ENCODE results near the gene PTBP1.
A peak's percentile ranks its signal among the peaks of the same experiment; 100 is the strongest.

The PTBP1 gene

DNA sequence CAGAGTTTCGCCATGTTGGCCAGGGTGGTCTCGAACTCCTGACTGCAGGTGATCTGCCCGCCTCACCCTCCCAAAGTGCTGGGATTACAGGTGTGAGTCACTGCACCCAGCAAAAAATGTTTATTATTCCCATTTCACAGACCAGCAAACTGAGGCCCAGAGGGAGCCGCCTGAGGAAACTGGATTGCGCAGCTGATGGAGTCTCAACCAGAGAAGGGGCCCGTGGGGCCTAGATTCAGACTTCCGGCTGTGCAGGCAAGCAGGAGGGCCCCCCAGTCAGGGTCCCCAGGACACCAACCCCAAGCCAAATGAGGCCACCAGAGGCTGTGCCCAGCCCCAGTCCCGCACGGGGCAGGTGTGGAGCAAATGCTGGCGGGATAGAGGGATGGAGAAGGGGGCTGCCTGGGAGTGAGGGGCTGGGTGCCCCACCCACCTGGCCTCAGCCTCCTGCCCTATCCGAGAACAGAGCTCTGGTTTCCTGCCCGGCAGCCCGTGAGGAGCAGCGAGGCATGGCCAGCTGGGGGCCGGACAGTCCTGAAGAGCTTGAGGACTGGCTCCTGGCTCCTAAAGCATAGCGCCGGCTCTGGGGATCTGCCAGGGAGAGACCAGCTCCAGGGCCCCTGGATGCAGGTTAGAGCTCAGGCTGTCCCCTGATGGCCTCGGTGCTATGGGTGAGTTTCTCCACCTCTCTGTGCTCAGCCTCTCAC is 24.4 kb upstream of the PTBP1 start:
- no peak for DNase-seq

GRCh38 chr19:776549-776948 is 20.7 kb upstream of the PTBP1 start:
- no peak for DNase-seq

- no peak for DNase-seq
Measured at GRCh38 chr19:778910-779653, 18.2 kb upstream of the PTBP1 start.

GRCh38 chr19:780935-781334 is 16.3 kb upstream of the PTBP1 start:
- no peak for DNase-seq

GRCh38 chr19:781800-782184 is 15.5 kb upstream of the PTBP1 start:
- DNase-seq: no peak

DNA sequence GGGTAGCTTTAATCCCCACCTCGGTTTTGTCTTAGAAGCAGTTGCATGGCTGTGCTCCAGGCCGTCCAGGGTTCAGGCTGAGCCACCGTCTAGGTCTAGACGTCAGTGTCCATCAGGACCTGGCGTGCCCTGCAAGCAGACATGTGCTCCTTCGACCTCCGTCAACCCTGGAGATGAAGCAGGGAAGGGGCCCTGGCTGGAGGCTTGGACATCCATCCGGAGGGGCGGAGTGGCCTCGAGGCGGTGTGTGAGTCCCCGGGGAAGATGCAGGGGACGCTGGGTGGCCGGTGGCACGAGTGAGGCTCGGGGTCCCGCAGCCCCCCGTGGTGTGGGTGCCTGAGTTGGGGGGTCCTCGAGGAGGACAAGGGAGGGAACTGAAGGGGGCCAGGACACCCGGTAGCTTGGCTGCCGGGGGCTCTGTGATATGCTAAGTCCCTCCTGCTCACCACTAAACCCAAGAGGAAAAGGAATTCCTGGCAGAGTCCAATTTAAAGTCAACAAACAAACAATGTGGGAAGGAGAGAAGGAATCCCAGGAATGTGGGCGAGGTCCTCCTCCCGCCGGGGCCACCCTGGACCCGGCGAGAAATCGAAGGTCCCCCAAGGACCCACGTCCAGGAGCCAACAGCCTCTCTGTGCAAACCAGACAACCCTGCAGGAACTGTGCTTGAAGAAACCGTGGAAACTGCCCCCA is 14.9 kb upstream of the PTBP1 start:
- no peak for DNase-seq

DNA sequence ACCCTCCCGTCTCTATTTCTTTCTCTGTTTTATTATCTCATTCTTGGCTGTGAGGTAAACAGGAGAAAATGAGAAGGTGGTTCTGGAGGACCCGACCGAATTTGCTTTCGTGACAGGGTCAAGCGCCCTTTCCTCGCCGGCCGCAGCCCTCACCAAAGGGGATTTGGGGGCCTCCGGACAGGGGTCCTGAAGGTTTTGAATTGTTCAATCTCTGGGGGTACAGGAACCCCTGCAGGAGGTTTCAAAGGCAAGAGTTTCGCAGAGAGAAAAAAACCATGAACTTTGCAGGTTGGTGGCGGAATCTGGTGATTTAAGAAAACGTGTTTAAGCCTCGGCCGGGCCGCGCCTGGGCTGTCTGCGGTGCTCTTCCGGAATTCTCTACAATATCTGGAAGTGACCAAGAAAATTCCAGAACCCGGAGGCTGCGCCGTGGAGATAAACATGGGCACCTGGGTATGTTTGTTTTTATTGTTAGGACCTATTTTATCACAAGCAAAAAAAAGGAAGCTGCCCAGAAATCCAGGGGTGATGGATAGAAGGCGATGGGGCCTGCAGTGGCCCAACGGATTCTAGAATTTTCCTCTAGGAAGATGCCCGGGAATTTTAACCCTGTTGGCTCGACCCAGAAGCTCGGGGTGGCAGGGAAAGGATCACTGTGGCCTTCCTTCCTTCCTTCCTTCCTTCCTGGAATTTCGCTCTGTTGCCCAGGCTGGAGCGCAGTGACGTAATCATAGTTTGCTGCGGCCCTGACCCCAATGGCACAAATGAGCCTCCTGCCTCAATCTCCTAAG is 14.2 kb upstream of the PTBP1 start:
- no peak for DNase-seq

GRCh38 chr19:784541-784940 is 12.7 kb upstream of the PTBP1 start:
- DNase-seq: no peak

DNA sequence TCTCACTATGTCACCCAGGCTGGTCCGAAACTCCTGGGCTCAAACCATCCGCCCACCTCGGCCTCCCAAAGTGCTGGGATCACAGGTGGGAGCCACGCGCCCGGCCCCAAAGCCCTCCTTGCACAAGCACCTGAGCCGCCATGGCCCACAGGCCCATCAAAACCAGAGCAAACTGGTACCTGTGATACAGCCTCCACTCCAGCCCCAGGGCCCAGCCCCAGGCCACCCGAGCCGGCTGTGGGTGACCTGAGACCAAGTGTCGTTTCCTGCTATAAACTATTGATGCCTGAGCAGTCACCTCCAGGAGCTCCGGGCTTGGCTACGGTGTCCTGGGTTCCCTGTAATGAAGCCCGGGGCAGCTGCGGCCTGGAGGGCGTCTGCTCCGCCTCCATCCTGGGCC is 9.7 kb upstream of the PTBP1 start:
- DNase-seq: no peak

DNA sequence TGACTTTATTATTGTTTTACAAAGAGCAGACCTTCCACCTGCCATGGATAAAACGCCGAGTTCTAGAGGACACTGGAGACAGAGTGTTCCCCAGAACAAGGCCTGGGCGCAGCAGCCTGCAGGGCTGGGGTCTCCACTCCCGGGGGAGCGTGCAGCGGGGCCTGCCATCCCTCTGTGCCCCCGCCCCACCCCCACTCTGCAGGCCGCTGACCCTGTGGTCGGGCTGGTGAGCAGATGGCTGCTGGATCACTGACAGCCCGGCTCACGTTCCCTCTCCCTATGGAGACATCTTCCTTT is 8.6 kb upstream of the PTBP1 start:
- no peak for DNase-seq

- no peak for DNase-seq
Measured at GRCh38 chr19:788983-789700, 8.1 kb upstream of the PTBP1 start.

GRCh38 chr19:789701-790060 is 7.6 kb upstream of the PTBP1 start:
- DNase-seq: no peak

- no peak for DNase-seq
Measured at GRCh38 chr19:791007-791566, 6.2 kb upstream of the PTBP1 start.

DNA sequence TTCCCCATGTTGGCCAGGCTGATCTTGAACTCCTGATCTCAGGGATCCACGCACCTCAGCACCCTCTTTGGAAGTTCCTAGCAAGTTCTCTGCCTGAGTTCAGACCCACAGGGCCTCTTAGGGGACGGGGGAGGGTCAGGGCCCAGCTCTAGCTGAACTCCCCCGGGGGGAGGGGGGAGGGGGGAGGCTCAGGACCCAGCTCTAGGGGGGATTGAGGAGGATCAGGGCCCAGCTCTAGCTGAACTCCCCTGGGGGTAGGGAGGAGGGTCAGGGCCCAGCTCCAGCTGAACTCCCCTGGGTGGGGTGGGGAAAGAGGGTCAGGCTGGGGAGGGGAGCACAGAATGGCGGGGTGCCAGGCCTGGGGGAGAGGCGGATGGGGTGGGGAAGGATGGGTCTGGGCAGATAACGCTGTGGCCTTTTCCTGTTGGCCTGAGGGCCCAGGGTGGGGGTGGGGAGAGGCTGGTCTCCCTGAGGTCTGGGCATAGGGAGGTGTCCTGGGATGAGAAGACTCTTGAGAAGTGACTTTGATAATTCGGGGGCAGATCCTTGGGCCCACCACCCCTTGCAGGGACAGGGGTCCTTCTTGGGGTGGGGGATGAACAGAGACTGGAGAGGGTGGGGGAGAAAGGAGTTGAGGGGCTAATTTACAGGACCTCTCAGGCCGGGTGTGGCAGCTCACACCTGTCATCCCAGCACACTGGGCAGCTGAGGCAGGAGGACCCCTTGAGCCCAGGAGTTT is 5.5 kb upstream of the PTBP1 start:
- no peak for DNase-seq

- no peak for DNase-seq
Measured at GRCh38 chr19:792306-792885, 4.9 kb upstream of the PTBP1 start.

GRCh38 chr19:793806-794205 is 3.4 kb upstream of the PTBP1 start:
- no peak for DNase-seq

- no peak for DNase-seq
Measured at GRCh38 chr19:795073-795611, 2.1 kb upstream of the PTBP1 start.

DNA sequence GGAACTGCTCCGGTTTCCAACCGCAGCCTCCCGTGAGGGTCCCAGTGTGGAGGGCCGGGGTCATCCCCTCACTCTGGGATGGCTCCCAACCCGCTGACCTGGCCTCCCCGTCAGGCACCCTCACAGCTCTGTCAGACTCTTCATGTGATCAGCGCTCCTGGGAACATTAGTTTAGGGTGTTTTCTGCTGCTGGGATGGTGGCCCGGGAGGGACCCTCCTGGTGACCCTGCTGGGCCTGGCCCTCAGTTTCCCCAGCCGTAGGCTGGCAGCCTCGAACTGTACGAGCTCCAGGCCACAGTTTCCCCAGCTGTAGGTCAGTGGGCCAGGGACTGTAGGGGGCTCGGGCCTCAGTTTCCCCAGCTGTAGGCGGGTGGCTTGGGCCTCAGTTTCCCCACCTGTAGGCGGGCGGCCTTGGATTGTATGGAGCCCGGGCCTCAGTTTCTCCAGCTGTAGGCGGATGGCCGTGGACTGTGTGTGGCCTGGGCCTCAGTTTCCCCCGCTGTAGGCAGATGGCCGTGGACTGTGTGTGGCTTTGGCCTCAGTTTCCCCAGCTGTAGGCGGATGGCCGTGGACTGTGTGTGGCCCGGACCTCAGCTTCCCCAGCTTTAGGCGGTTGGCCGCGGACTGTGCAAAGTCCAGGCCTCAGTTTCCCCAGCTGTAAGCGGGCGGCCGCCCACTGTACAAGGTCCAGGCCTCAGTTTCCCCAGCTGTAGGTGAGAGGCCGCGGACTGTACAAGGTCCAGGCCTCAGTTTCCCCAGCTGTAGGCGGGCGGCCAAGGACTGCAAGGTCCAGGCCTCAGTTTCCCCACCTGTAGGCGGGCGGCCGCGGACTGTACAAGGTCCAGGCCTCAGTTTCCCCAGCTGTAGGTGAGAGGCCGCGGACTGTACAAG is 1.3 kb upstream of the PTBP1 start:
- no peak for DNase-seq

DNA sequence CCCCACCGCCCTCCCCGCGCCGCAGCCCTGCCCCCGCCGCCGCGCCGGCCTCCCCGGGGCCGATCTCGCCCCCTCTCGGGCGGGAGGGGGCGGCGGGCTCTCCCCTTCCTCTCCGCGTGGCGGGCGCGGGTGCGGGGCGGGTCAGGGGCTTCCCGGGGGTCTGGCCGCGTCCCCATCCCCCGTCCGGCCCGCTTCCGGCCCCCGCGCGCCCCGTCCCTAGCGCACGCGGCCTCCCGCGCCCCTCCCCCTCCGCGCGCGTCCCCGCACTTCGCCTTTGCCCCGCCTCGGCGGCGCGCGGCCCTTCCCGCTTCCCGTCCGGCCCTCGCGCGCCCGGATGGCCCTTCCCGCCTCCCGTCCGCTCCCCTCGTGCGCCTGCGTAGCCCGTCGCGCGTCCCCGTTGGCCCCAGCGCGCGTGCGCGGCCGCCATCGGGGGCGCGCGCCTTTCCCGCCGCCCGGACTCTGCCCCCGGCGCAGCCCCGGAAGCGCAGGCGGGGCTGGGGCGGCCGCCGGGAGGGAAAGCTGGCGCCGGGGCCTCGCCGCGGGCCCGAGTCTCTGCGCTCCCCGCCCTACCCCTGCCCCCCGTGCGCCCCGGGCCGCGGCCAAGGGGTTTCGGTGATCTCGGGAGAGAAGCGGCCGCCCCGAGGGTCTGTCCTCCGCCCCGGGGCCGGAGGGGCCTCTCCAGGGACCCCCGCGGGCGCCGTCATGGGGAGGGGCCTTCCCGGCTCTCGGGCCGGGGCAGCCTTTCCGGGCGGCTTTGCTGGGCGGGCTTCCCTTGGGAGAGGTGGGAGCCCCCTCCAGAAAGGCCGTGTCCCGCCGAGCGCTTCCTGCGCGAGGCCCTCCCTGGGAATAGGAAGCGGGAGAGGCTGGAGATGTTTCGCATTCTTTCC is 519 bp downstream of the PTBP1 start:
- DNase-seq: peak; percentile 72 to 97 (median 81)

Measured in T-helper 2 cell (primary cell).